Fibroblast of lung (primary cell): ENCODE data around the gene RPL28. TPM values are rescaled to one million over a fixed set of nuclear protein-coding genes. Genes with fewer than 3 reads are reported as not detected.
"Not testable (repeated sequence)": the region's sequence is repeated elsewhere in the genome, so short reads cannot be mapped to it uniquely, and the experiment has no call there.

Experiments
- DNase-seq, 2 donors: peaks; one replicate each; pipeline versions ENCODE4 v3.0.0 to v3.0.0-alpha.2; 2010; ENCODE audit warnings: low read depth in 2 of 2
- H2AFZ ChIP-seq: 2 replicates; pipeline ENCODE4 v1.5.1; 2012; ENCODE audit warnings: low read length, control low read depth, inconsistent platforms
- H3K27ac ChIP-seq: 2 replicates; pipeline ENCODE4 v1.5.1; 2011; ENCODE audit warnings: low read length, control low read depth; ENCODE audit not compliant: insufficient read depth
- H3K27me3 ChIP-seq: 2 replicates; pipeline ENCODE4 v1.5.1; 2011; ENCODE audit warnings: mild to moderate bottlenecking, low read length; ENCODE audit not compliant: control insufficient read depth, insufficient read depth
- H3K36me3 ChIP-seq: 2 replicates; pipeline ENCODE4 v1.5.1; 2011; ENCODE audit warnings: low read length; ENCODE audit not compliant: control insufficient read depth, insufficient read depth
- H3K4me1 ChIP-seq: 2 replicates; pipeline ENCODE4 v1.5.1; 2011; ENCODE audit warnings: low read length; ENCODE audit not compliant: control insufficient read depth, insufficient read depth; ENCODE audit errors: extremely low read depth
- H3K4me2 ChIP-seq: 2 replicates; pipeline ENCODE4 v1.5.1; 2011; ENCODE audit warnings: low read length, control low read depth; ENCODE audit not compliant: insufficient read depth; ENCODE audit errors: extremely low read depth
- H3K4me3 ChIP-seq, 4 experiments: fragments of 200-600 bp in 1 of 4; sonication (generic) in 1 of 4; replicated peaks in 1 of 4; 2 replicates each; pipeline ENCODE4 v1.5.1; 2011 to 2016; ENCODE audit warnings: low read length in 4 of 4, low read depth in 3 of 4, mild to moderate bottlenecking in 3 of 4, control low read depth in 2 of 4, inconsistent platforms in 1 of 4, mixed read lengths in 1 of 4; ENCODE audit not compliant: insufficient read depth in 1 of 4; ENCODE audit errors: control extremely low read depth in 1 of 4
- H3K79me2 ChIP-seq: 2 replicates; pipeline ENCODE4 v1.5.1; 2012; ENCODE audit warnings: mild to moderate bottlenecking, low read length, inconsistent platforms; ENCODE audit not compliant: control insufficient read depth, insufficient read depth
- H3K9ac ChIP-seq: 2 replicates; pipeline ENCODE4 v1.5.1; 2011; ENCODE audit warnings: mild to moderate bottlenecking, low read length, control low read depth; ENCODE audit not compliant: insufficient read depth
- H3K9me3 ChIP-seq: 2 replicates; pipeline ENCODE4 v1.5.1; 2012; ENCODE audit warnings: low read depth, low read length; ENCODE audit not compliant: control insufficient read depth, insufficient read depth
- H4K20me1 ChIP-seq: 2 replicates; pipeline ENCODE4 v1.5.1; 2011; ENCODE audit warnings: low read length; ENCODE audit not compliant: control insufficient read depth, insufficient read depth; ENCODE audit errors: extremely low read depth
- EZH2 ChIP-seq: IDR thresholded peaks from 2 replicates; pipeline ENCODE4 v1.5.1; 2012; ENCODE audit warnings: low read length, control low read depth, mild to moderate bottlenecking; ENCODE audit errors: missing control alignments
- polyA plus RNA-seq, 2 donors: library from polyadenylated mRNA; depleted of rRNA in 1 of 2; stranded (reverse) in 1 of 2; unstranded in 1 of 2; fragments of >200 nt; gene quantifications; 2 replicates each; pipeline ENCODE4 v1.2.1, GENCODE V29; 2011 to 2012; ENCODE audit warnings: missing spikeins in 1 of 2
- total RNA-seq: library from RNA; depleted of rRNA; stranded (reverse); fragments of >200 nt; gene quantifications from 2 replicates; pipeline ENCODE4 v1.2.1, GENCODE V29; 2014
- TF ChIP-seq, protein P1 (sequence below), 2 donors: IDR thresholded peaks in 1 of 2; conservative IDR thresholded peaks in 1 of 2; 1 replicate in 1 of 2; 2 replicates in 1 of 2; pipeline ENCODE4 v1.5.1; 2011 to 2012; ENCODE audit warnings: low read length in 2 of 2, control low read depth in 1 of 2, inconsistent platforms in 1 of 2, low read depth in 1 of 2, mild to moderate bottlenecking in 1 of 2

Gene RPL28
- total and polyA plus RNA-seq, 2 donors (not counting 1 experiment from before 2014, with no cell fraction given): 146 to 665 TPM

DNA sequence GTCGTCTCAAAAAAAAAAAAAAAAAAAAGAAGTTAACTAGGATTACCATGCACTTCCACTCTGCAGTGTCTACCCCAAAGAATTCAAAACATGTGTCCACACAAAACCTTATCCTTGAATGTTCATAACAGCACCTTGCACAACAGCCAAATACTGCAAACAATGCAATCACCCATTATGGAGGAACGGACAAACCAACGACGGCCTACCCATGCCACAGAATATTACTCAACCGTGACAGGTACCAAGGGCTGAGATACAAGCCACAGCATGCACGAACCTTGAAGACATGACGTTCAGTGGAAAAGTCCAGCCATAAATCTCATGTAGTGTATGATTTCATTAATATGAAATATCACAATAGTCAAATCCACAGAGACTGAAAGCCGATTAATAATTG, 60.3 kb downstream of the RPL28 start:
- H3K4me1 ChIP-seq: no peaks in the 10 kb centered on the region
- H2AFZ ChIP-seq: no peak overlapping the region
- H3K79me2 ChIP-seq: no peaks in the 10 kb centered on the region
- H3K9ac ChIP-seq: no peak overlapping the region
- TF ChIP-seq EZH2: no peak
- TF ChIP-seq, protein P1, sequence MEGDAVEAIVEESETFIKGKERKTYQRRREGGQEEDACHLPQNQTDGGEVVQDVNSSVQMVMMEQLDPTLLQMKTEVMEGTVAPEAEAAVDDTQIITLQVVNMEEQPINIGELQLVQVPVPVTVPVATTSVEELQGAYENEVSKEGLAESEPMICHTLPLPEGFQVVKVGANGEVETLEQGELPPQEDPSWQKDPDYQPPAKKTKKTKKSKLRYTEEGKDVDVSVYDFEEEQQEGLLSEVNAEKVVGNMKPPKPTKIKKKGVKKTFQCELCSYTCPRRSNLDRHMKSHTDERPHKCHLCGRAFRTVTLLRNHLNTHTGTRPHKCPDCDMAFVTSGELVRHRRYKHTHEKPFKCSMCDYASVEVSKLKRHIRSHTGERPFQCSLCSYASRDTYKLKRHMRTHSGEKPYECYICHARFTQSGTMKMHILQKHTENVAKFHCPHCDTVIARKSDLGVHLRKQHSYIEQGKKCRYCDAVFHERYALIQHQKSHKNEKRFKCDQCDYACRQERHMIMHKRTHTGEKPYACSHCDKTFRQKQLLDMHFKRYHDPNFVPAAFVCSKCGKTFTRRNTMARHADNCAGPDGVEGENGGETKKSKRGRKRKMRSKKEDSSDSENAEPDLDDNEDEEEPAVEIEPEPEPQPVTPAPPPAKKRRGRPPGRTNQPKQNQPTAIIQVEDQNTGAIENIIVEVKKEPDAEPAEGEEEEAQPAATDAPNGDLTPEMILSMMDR (conservative IDR thresholded peaks at IDR 0.05 in 1 of 2, IDR thresholded peaks at IDR 0.05 in 1 of 2; ENCODE audit: low read depth in 1 of 2, low read length in 2 of 2): no peak
- no peak overlapping the region for H3K4me3 ChIP-seq
- DNase-seq: no peak
- no peaks in the 10 kb centered on the region for H4K20me1 ChIP-seq
- H3K36me3 ChIP-seq: no peaks in the 10 kb centered on the region
- peaks cover 40% of the 10 kb centered on the region for H3K27me3 ChIP-seq
- no peak overlapping the region for H3K4me2 ChIP-seq
- H3K9me3 ChIP-seq: no peaks in the 10 kb centered on the region
- no peak overlapping the region for H3K27ac ChIP-seq

- no peaks in the 10 kb centered on the region for H4K20me1 ChIP-seq
- H2AFZ ChIP-seq: no peak overlapping the region
- no peaks in the 10 kb centered on the region for H3K4me1 ChIP-seq
- no peaks in the 10 kb centered on the region for H3K79me2 ChIP-seq
- TF ChIP-seq, protein P1 (conservative IDR thresholded peaks at IDR 0.05 in 1 of 2, IDR thresholded peaks at IDR 0.05 in 1 of 2; ENCODE audit: low read depth in 1 of 2, low read length in 2 of 2): no peak
- no peak for TF ChIP-seq EZH2
- no peak overlapping the region for H3K4me2 ChIP-seq
- H3K9me3 ChIP-seq: no peaks in the 10 kb centered on the region
- no peaks in the 10 kb centered on the region for H3K36me3 ChIP-seq
- H3K27me3 ChIP-seq: peaks cover 40% of the 10 kb centered on the region
- H3K4me3 ChIP-seq: no peak overlapping the region
- no peak overlapping the region for H3K9ac ChIP-seq
- no peak overlapping the region for H3K27ac ChIP-seq
- peak in 1 of 2 donors; percentile 20 for DNase-seq
Observed at GRCh38 chr19:55447421-55448174, 61.9 kb downstream of the RPL28 start.

GRCh38 chr19:55448175-55448490, 62.4 kb downstream of the RPL28 start:
- not testable (repeated sequence) for H3K27ac ChIP-seq, H3K4me2 ChIP-seq, H3K4me1 ChIP-seq, H3K36me3 ChIP-seq, H4K20me1 ChIP-seq, H2AFZ ChIP-seq, H3K4me3 ChIP-seq, H3K9ac ChIP-seq, H3K79me2 ChIP-seq, DNase-seq, H3K9me3 ChIP-seq
- H3K27me3 ChIP-seq: peaks cover 37% of the 10 kb centered on the region
